ENCODE results near the gene TICRR. TPM values are rescaled to one million over a fixed set of nuclear protein-coding genes. Genes with fewer than 3 reads are reported as not detected.

TICRR gene
- total RNA-seq, 6 donors from 2014 or later = 0.20 to 1.0 (median 0.58) TPM

- 30 to 70% methylated on average over 2 to 5 of the region's 5 CpGs for WGBS, 2 donors
- TF ChIP-seq POLR2A (IDR thresholded peaks at IDR 0.05) (no peak), CTCF (IDR thresholded peaks at IDR 0.05) (no peak)
- H3K27ac ChIP-seq = no peak overlapping the region
- no peaks in the 10 kb centered on the region for H3K9me3 ChIP-seq
- no peaks in the 10 kb centered on the region for H3K36me3 ChIP-seq
- DNase-seq (no peak), ATAC-seq (ENCODE audit: low FRiP score in 2 of 2) (no peak)
- H3K27me3 ChIP-seq = no peaks in the 10 kb centered on the region
- no peak overlapping the region for H3K4me3 ChIP-seq
- no peaks in the 10 kb centered on the region for H3K4me1 ChIP-seq
These were observed 44.3 kb upstream of the TICRR start for GRCh38 chr15:89530976-89531375.

- no peak overlapping the region for H3K27ac ChIP-seq
- DNase-seq = no peak
- no peaks in the 10 kb centered on the region for H3K36me3 ChIP-seq
- no peak for TF ChIP-seq CTCF (IDR thresholded peaks at IDR 0.05)
- no peak for TF ChIP-seq POLR2A (IDR thresholded peaks at IDR 0.05)
- TF ChIP-seq EP300 (IDR thresholded peaks at IDR 0.05) = no peak
- no peak for TF ChIP-seq POLR2AphosphoS5 (IDR thresholded peaks at IDR 0.05)
- no peak for ATAC-seq (ENCODE audit: low FRiP score in 2 of 2)
- H3K27me3 ChIP-seq = no peaks in the 10 kb centered on the region
- H3K4me3 ChIP-seq = no peak overlapping the region
- no peaks in the 10 kb centered on the region for H3K4me1 ChIP-seq
- WGBS, 2 donors = 71 to 81% methylated on average over 4 to 6 of the region's 6 CpGs
- H3K9me3 ChIP-seq = no peaks in the 10 kb centered on the region
These were observed 43.3 kb upstream of the TICRR start for GRCh38 chr15:89531796-89532537.

- H3K27me3 ChIP-seq = no peaks in the 10 kb centered on the region
- DNase-seq = no peak
- H3K4me3 ChIP-seq = no peak overlapping the region
- TF ChIP-seq EP300 (IDR thresholded peaks at IDR 0.05) = no peak
- 85 to 86% methylated on average over 4 of the region's 4 CpGs for WGBS, 2 donors
- no peak overlapping the region for H3K27ac ChIP-seq
- no peaks in the 10 kb centered on the region for H3K4me1 ChIP-seq
- H3K36me3 ChIP-seq = no peaks in the 10 kb centered on the region
- H3K9me3 ChIP-seq = peaks cover 0 to 8% (median 5%) of the 10 kb centered on the region in 4 donors
- no peak for ATAC-seq (ENCODE audit: low FRiP score in 2 of 2)
These were observed 41.3 kb upstream of the TICRR start for GRCh38 chr15:89533861-89534544.

- ATAC-seq (ENCODE audit: low FRiP score in 2 of 2) (no peak), DNase-seq (no peak)
- TF ChIP-seq POLR2A (IDR thresholded peaks at IDR 0.05) = no peak
- TF ChIP-seq POLR2AphosphoS5 (IDR thresholded peaks at IDR 0.05) = no peak
- TF ChIP-seq CTCF (IDR thresholded peaks at IDR 0.05) = no peak
- no peak for TF ChIP-seq EP300 (IDR thresholded peaks at IDR 0.05)
- H3K27ac ChIP-seq = no peak overlapping the region
- H3K36me3 ChIP-seq = no peaks in the 10 kb centered on the region
- H3K4me3 ChIP-seq = no peak overlapping the region
- H3K9me3 ChIP-seq = peaks cover 0 to 8% (median 5%) of the 10 kb centered on the region in 4 donors
- 72 to 77% methylated on average over 2 of the region's 2 CpGs for WGBS, 2 donors
- H3K27me3 ChIP-seq = no peaks in the 10 kb centered on the region
- no peaks in the 10 kb centered on the region for H3K4me1 ChIP-seq
These were observed 36.2 kb upstream of the TICRR start for GRCh38 chr15:89539027-89539426.

- H3K4me1 ChIP-seq = no peaks in the 10 kb centered on the region
- peaks cover 0 to 8% (median 5%) of the 10 kb centered on the region in 4 donors for H3K9me3 ChIP-seq
- 73 to 86% methylated on average over 3 of the region's 3 CpGs for WGBS, 2 donors
- no peaks in the 10 kb centered on the region for H3K36me3 ChIP-seq
- no peaks in the 10 kb centered on the region for H3K27me3 ChIP-seq
- no peak overlapping the region for H3K4me3 ChIP-seq
- TF ChIP-seq CTCF (IDR thresholded peaks at IDR 0.05) (no peak), POLR2A (IDR thresholded peaks at IDR 0.05) (no peak), EP300 (IDR thresholded peaks at IDR 0.05) (no peak), POLR2AphosphoS5 (IDR thresholded peaks at IDR 0.05) (no peak)
- no peak overlapping the region for H3K27ac ChIP-seq
- DNase-seq (no peak), ATAC-seq (ENCODE audit: low FRiP score in 2 of 2) (no peak)
These were observed 32.9 kb upstream of the TICRR start for GRCh38 chr15:89542369-89542768.

Measured in upper lobe of left lung (tissue), 6 donors.